Measurements from ENCODE around the gene ATF4. TPM values are rescaled to one million over a fixed set of nuclear protein-coding genes. Genes with fewer than 3 reads are reported as not detected.

ATF4 gene
- polyA plus RNA-seq, 4 donors = 276 to 311 (median 304) TPM

DNA sequence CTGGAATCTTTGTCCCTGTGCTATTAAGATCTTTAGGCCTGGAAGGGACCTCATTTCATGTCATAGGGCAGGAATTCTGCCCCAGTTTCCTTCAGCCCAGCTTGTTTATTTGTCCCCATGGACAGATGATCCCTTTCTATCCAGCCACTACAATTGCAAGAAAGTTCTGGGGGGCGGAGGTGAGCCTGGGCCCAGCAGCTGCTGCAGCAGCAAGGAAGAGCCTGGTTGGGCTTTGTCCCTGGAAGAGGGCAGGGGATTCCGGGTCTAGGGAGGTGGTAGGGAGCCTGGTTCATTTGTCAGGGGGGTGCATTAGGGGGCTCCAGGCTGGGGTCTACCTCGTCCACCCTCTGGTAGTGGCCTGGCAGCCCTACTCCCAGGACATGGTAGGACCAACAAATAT, 33.8 kb downstream of the ATF4 start:
- DNase-seq (ENCODE audit: low read depth in 4 of 4, low spot score in 3 of 4) = no peak

DNA sequence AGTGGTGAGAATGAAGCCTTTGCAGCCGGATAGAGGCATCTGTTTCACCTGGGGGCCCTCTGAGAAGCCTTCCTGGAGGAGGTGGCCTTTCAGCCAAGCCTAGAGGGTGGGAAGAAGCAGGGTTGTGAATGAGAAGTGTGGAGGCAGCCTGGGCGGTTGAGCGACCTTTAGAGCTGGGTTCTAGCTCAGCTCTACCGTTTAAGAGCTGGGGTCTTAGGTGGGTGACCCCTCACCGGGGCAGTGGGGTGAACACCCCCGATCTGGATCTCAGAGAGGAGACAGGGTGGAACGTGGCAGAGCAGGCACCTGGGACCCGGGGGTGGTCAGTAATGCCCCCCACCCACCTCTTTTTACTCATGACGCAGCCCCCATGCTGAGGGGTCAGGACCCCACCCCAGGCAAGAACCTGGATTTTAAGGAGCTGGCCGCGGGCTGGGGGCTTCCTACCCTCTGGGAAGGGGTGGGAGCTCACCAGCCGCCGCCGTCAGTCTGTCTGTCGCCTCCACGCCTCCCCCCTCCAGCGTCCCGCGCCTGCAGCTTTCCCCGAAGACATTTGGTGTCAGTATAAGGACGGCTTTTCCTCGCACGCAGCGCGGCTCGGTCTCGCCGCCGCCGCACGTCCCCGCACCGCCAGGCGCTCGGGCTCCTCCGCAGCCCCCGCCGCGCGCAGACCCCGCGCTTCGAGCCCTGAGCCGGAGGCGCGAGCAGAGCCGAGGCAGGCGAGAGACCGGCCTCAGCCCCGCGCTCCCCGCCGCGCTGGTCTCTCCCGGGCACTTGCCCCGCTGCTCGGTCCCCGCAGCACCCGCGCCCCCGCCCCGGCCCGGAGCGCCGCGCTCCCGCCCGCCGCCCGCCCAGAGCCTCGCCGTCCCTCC, 36.8 kb downstream of the ATF4 start:
- no peak for DNase-seq (ENCODE audit: low read depth in 4 of 4, low spot score in 3 of 4)

DNA sequence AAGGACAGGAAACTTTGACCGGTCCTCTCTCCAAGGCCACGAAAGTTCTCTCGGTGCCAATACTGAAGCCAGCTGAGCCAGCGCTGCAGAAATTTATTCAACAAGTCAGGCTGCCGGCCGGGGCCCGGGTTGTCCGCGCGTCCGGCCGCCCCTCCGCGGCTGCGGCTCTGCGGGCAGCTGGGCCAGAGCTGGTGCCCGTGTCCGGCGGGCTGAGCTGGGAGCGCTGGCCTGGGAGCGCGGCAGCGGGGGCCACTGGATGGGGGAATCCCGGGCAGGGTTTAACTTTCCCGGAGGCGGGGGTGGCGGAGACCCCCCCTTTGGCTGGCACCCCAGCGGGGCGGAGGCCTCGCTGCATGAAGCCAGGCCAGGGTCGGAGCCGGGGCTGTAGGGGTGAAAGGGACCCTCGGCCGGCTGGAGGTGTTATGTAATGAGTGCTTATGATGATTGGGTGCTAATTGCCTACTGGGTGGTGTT, 37.9 kb downstream of the ATF4 start:
- no peak for DNase-seq (ENCODE audit: low read depth in 4 of 4, low spot score in 3 of 4)

DNA sequence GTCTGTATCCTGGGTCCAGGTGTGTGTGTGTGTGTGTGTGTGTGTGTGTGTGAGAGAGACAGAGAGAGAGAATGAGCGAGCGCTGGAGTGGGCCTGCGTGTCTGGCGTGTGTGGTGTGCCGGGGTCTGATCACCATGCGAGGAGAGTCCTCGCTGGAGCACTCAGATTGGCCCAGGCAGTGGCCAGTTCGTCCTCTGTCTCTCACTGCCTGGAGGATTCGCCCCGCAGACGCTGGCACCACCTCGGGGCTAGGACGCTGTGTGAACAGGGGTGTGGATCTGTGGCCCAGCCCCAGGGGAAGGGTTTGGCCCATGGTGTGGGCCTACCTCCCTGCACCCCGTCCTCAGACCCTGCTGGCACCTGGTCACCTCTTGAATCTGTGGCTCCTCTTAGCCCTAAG, 38.6 kb downstream of the ATF4 start:
- DNase-seq (ENCODE audit: low read depth in 4 of 4, low spot score in 3 of 4) = no peak

DNA sequence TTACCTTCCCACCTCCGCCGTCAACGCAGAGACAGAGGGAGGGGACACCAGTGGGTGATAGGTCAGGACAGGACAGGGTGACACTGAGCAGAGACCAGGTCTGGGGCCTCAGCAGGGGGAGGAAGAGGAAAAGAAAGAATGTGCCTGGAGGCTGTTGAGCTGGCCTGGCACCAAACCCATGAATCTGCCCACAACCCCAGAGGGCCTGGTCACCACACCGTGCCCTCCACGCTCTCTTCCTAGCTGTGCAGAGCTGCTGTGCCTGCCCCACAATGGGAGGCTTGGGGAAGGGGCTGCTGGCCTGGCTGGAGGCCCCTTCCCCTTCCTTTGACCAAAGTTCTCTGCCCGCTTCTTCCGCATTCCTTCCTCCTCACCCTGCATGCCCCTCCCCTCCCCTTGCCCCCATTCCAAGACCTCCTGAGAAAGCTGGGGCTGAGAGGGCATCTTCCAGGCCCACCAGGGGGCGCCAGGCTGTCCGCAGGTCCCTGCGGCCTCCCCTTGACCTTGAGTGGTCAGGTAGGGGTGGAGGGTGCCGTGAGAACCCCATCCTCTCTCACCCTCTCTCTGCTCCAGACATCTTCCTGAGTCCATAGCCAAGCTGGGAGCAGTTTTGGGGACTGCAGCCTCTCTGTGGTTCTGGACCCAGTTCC, 39.2 kb downstream of the ATF4 start:
- DNase-seq (ENCODE audit: low read depth in 4 of 4, low spot score in 3 of 4) = no peak

DNA sequence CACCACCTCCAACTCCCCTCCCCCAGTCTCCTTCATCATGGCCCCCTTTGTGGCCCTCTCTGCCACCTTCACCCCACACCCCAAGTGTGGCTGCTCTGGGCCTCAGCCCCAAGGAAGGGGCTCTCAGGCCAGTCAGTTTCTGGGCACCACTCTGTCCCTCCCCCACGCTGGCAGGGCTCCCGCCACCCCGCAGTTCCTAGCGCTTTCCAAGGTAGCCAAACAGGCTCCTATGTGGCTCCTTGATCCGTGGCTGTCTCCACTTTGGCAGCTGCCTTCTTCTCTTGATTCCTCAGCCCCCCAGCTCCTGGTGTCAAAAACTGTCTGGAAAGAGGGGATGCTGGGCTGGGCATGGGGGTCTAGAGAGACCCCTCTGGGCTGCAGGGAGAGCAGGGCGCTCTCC, 39.8 kb downstream of the ATF4 start:
- no peak for DNase-seq (ENCODE audit: low read depth in 4 of 4, low spot score in 3 of 4)

DNA sequence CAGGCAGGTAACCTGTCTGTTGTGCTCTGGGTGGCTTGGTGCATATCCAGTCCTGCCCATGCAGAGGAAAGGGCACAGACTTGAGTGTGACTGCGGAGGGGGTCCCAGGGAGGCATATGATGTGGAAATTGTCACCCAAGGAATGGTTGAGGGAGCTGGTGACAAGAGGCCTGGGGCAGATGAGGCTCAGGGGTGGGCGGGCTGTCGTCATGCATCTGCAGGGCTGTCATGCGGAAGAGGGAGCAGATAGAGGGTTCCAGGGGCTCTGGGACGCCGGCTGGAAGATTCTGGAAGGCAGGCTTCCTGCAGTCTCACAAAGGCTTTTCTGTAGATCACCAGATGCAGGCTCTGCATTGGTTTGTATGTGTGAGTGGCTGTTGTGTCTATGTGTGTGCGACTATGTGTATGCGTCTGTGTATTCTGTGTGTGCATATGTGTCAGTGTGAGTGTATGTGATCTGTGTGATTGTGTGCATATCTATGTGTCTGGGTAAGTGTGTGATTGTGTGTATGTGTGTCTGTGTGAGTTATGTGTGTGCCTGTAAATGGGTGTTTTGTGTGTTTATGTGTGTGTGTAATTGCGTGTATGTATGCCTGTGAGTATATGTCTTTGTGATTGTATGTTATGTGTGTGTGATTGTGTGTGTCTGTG, 42.6 kb downstream of the ATF4 start:
- no peak for DNase-seq (ENCODE audit: low read depth in 4 of 4, low spot score in 3 of 4)

DNA sequence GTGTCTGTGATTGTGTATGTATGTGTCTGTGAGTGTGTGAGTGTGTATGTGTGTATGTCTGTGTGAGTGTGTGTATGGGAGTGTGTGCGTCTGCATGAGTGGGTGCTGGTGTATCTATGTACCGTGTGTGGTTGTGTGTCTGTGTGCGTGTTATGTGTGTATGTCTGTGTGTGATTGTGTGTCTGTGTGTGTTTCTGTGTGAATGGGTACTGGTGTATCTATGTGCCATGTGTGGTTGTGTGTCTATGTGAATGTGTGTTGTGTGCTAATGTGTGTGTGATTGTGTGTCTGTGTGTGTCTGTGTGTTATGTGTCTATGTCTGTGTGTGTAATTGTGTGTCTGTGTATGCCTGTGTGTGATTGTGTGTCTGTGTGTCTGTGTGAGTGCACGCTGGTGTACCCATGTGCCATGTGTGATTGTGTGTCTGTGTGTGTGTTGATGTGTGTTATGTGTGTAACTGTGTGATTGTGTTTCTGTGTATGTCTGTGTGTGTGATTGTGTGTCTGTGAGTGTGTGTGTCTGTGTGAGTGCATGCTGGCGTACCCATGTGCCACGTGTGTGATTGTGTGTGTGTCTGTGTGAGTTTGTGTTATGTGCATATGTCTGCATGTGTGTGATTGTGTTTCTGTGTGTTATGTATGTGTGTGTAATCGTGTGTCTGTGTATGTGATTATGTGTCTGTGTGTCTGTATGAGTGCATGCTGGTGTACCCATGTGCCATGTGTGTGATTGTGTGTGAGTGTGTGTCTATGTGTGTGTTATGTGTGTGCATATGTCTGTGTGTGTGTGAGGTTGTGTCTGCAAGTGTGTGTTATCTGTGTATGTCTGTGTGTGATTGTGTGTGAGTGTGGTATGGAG, 43.4 kb downstream of the ATF4 start:
- no peak for DNase-seq (ENCODE audit: low read depth in 4 of 4, low spot score in 3 of 4)

DNA sequence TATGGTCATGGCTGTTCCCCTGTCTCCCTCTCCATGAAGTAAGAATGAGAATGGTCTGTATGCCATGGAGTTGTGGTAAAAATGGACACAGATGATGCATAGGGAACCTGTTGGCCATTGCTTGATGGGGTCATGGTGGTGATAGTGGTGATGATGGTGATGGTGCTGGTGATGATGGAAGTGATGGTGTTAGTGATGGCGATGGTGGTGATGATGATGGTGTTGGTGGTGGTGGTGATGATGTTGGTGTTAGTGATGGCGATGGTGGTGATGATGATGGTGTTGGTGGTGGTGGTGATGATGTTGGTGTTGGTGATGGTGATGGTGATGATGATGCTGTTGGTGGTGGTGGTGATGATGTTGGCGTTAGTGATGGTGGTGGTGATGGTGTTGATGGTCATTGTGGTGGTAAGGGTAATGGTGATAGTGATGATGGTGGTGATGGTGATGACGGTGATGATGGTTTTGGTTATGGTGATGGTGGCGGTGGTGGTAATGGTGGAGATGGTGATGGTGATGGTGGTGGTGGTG, 45.1 kb downstream of the ATF4 start:
- no peak for DNase-seq (ENCODE audit: low read depth in 4 of 4, low spot score in 3 of 4)

DNA sequence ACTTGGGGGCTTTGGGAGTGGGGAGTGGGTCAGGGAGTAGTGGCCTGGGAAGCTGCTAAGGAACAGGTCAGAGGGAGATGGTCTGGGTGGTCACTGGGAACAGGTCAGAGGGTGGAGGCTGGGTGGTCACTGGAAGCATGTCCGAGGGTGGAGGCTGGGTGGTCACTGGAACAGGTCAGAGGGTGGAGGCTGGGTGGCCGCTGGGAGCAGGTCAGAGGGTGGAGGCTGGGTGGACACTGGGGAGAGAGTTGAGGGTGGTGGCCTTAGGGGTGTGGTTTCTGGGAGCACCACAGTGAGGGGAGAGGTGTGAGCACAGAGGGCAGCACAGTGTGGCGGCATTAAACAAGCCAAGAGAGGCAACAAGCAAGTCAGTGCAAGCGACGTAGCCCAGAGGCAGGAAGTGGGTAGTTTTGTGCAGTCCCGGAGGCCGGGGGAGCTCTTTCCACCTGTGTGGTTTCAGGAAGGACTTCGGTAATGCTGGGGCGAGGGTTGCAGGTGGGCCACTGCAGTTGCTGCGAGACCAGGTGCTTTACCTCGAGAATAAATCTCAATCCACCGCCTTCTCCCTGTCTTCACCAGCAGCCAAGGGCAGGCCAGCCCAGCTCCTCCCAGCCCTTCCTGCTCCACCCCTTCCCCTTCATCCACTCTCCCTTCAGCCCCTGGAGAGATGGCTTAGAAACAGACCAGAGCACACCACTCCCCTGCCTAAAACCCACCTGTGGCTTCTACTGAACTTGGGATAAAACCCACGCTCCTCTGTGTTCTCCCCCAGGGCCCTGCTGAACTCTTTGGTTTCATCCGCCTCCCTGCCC, 47.0 kb downstream of the ATF4 start:
- no peak for DNase-seq (ENCODE audit: low read depth in 4 of 4, low spot score in 3 of 4)

DNA sequence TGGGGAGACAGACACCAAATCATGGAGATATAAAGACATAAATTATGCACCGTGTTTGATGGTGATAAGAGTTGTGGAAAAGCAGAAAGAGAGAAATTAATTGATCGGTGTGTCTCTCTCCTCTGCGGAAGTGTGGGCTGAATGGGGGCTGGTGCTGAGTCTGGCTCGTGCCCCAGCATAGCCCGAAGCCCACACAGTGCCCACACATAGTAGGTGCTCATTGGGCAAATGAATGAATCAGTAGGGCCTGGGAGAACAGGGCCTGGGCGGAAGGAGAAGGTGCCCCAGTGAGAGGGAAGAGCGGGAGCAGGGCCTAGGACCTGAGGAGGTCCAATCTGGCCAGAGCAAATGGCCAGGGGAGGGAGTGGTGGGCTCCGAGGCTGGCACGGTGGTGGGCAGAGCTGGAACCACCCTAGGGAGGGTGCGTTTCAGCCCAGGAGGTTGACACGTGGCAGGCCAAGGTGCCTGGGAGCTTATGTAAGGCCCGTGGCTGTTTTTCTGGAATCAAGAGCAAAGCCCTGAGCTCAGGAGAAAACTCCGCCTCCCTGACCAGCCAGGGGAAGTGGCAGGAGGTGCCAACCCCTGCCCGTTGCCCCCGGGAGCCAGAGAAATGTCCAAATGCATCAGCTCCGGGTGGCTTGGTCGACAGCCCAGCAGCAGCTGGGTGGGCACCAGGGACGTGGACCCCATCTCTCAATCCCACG, 48.1 kb downstream of the ATF4 start:
- no peak for DNase-seq (ENCODE audit: low read depth in 4 of 4, low spot score in 3 of 4)

DNA sequence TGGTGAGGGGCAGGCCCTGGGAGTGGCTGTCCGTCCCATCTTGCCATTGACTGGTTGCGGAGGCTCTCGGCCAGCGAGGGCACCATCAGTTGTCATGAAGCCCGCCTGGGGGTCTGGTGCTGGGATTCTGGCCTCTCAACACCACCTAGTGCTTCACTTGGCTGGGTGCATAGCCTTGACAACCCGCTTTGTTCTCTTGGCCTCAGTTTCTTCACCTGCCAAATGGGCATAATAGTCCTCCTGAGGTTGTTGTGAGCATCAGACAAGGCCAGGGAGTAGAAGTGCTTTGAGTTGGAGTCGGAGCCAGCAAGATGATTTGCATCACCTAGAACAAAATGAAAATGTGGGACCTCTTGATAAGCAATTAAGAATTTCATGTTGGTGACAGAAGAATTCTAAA, 48.7 kb downstream of the ATF4 start:
- no peak for DNase-seq (ENCODE audit: low read depth in 4 of 4, low spot score in 3 of 4)

DNA sequence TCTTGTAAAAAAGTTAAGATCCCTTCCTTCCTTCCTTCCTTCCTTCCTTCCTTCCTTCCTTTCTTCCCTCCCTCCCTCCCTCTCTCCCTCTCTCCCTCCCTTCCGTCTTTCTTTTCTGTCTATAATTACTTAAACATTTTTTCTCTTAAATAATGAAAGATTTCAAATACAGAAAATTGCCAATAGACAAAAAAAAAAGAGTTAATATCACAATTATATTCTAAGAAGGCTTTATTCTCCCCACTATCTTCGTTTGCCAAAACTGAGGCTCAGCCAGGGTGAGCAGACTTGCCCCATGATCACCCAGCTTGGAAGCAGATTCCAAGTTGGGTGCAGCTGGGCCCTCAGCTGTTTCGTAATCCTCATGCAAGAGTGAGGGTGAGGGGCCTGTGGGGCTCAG, 49.9 kb downstream of the ATF4 start:
- no peak for DNase-seq (ENCODE audit: low read depth in 4 of 4, low spot score in 3 of 4)

DNA sequence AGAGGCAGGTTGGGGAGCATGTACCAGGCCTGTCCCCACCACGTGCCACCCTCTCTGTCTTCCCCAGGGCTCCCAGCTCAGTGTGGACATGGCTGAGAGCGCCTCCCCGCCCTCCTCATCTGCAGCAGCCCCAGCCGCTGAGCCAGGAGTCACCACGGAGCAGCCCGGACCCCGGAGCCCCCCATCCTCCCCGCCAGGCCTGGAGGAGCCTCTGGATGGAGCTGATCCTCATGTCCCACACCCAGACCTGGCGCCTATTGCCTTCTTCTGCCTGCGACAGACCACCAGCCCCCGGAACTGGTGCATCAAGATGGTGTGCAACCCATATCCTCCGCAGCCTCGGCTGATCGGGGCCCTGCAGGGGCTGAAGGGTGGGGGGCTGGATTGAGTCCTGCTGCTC, 50.3 kb downstream of the ATF4 start, which contains the start of gene CACNA1I:
CACNA1I (plus strand) TSS at position 89 of the 400 bp plus-strand sequence; CDS start at position 89, 0 bp downstream.
- no peak for DNase-seq (ENCODE audit: low read depth in 4 of 4, low spot score in 3 of 4)

DNA sequence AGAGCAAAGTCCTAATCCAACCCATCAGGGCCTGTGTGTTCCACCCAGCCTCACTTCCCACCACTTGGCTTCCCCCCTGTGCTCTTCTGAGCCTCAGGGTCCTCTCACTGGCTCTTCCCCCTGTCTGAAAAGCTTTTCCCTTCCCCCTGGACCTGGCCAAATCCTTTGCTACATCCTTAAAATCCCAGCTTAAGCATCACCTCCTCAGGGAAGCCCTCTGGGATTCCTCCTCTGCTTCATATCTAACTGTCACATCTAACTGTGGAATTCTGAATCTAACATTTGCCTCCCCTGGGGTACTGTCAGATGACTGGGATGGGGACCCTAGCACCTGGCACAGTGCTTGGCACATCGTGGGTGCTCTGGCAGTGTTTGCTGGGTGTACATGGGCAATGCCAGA, 51.2 kb downstream of the ATF4 start:
- no peak for DNase-seq (ENCODE audit: low read depth in 4 of 4, low spot score in 3 of 4)

Data from left renal pelvis (tissue), 4 donors.